Kidney (tissue), 14 donors: ENCODE results near the gene TLR3. TPM values are rescaled to one million over a fixed set of nuclear protein-coding genes. Genes with fewer than 3 reads are reported as not detected.

Experiments used
- DNase-seq, 5 donors: peaks; one replicate each; pipeline ENCODE4 v3.0.0-alpha.2; 2013 to 2020
- FAIRE-seq: peaks from 2 replicates; lab custom pipeline; 2012; peaks lifted over from hg19 to GRCh38; lab: Jason Lieb, UNC
- H3K27ac ChIP-seq, 2 donors: one replicate each; pipeline ENCODE4 v1.7.0; 2013; ENCODE audit warnings: low read depth in 2 of 2, low read length in 2 of 2, inconsistent platforms in 1 of 2
- H3K27me3 ChIP-seq: one replicate; pipeline ENCODE4 v1.7.1; 2013; ENCODE audit warnings: low read length, inconsistent platforms; ENCODE audit not compliant: control insufficient read depth, insufficient read depth
- H3K36me3 ChIP-seq, 3 donors: one replicate each; pipeline versions ENCODE4 v1.7.0 to v1.7.1; 2013; ENCODE audit warnings: low read length in 3 of 3, control low read depth in 1 of 3, inconsistent platforms in 1 of 3; ENCODE audit not compliant: insufficient read depth in 3 of 3, control insufficient read depth in 2 of 3
- H3K4me1 ChIP-seq, 3 donors: one replicate each; pipeline versions ENCODE4 v1.7.0 to v1.7.1; 2013; ENCODE audit warnings: low read length in 3 of 3, inconsistent platforms in 1 of 3, low read depth in 1 of 3; ENCODE audit not compliant: control insufficient read depth in 2 of 3, insufficient read depth in 2 of 3
- H3K4me3 ChIP-seq, 3 donors: one replicate each; pipeline versions ENCODE4 v1.7.0 to v1.8.1; 2013; ENCODE audit warnings: low read length in 3 of 3, control low read depth in 1 of 3, inconsistent platforms in 1 of 3
- H3K9ac ChIP-seq, 3 donors: one replicate each; pipeline versions ENCODE4 v1.7.0 to v1.7.1; 2013; ENCODE audit warnings: low read length in 3 of 3, control low read depth in 1 of 3, inconsistent platforms in 1 of 3
- H3K9me3 ChIP-seq, 3 donors: one replicate each; pipeline versions ENCODE4 v1.7.0 to v1.7.1; 2013; ENCODE audit warnings: low read length in 3 of 3, control low read depth in 1 of 3, inconsistent platforms in 1 of 3; ENCODE audit not compliant: control insufficient read depth in 2 of 3, insufficient read depth in 1 of 3
- CTCF ChIP-seq: IDR thresholded peaks from 3 replicates; pipeline ENCODE4 v1.5.1; 2012; ENCODE audit warnings: mild to moderate bottlenecking, moderate library complexity, borderline replicate concordance; ENCODE audit not compliant: insufficient read depth; ENCODE audit errors: extremely low read depth
- intact Hi-C: fragments of 100-400 bp; cut with DNase I; formaldehyde crosslinking; loops from one replicate; pipeline ENCODE4 v1.11.1; 2022
- polyA plus RNA-seq: library from polyadenylated mRNA; stranded (reverse); fragments of 350-450 nt; fragmentation: Illumina TruSeq; extraction: RNeasy Lipid Tissue Mini Kit (QIAGEN cat#74804); gene quantifications from one replicate; pipeline ENCODE4 v1.2.3, GENCODE V29; 2014; ENCODE audit warnings: low read depth, low replicate concordance; ENCODE audit not compliant: insufficient read depth
- total RNA-seq: library from RNA; stranded (reverse); fragmentation: NEBNext Ultra II Directional; extraction: Animal tissue kit (Norgen Biotek cat#: 25700); gene quantifications from one replicate; pipeline ENCODE4 v1.2.1, GENCODE V29; 2021
- donor health status: control.
- donor health status: control.
- donor health status: control.
- donor health status: control.
- donor health status: control.
- donor health status: DM: yes; HTN: yes; CAD: no.
- donor health status: Normal renal cell carcinoma (clear cell type).

The TLR3 gene
- total and polyA plus RNA-seq, 2 donors from 2014 or later: 5.1 to 22.7 TPM

- Histone ChIP-seq H3K4me3 (no peak overlapping the region), H3K9me3 (no peaks in the 10 kb centered on the region), H3K27me3 (no peaks in the 10 kb centered on the region), H3K4me1 (peaks cover 0 to 3% (median 0%) of the 10 kb centered on the region in 3 donors), H3K9ac (no peak overlapping the region), H3K27ac (no peak overlapping the region), H3K36me3 (no peaks in the 10 kb centered on the region)
- FAIRE-seq (no peak), DNase-seq (no peak)
- intact Hi-C loops: no loop called here
- TF ChIP-seq CTCF: no peak
Observed at GRCh38 chr4:186109245-186109644, 40.3 kb downstream of the TLR3 start.

- no peak for FAIRE-seq
- Histone ChIP-seq H3K9me3 (no peaks in the 10 kb centered on the region), H3K4me1 (no peaks in the 10 kb centered on the region), H3K36me3 (no peaks in the 10 kb centered on the region), H3K27me3 (no peaks in the 10 kb centered on the region), H3K9ac (no peak overlapping the region), H3K4me3 (no peak overlapping the region), H3K27ac (no peak overlapping the region)
- no peak for TF ChIP-seq CTCF
- intact Hi-C loops: no loop called here
- DNase-seq: no peak
Observed at GRCh38 chr4:186116697-186117096, 47.7 kb downstream of the TLR3 start.

GRCh38 chr4:186118582-186118981 is 49.6 kb downstream of the TLR3 start:
- intact Hi-C loops: no loop called here
- no peak overlapping the region for H3K27ac ChIP-seq
- no peaks in the 10 kb centered on the region for H3K4me1 ChIP-seq
- H3K9ac ChIP-seq: no peak overlapping the region
- H3K9me3 ChIP-seq: no peaks in the 10 kb centered on the region
- no peak for FAIRE-seq
- DNase-seq: no peak
- H3K4me3 ChIP-seq: peak overlapping the region in 2 of 3 donors; percentile 45 to 52
- H3K36me3 ChIP-seq: no peaks in the 10 kb centered on the region
- TF ChIP-seq CTCF: no peak
- H3K27me3 ChIP-seq: no peaks in the 10 kb centered on the region

- Histone ChIP-seq H3K27me3 (no peaks in the 10 kb centered on the region), H3K9me3 (no peaks in the 10 kb centered on the region), H3K4me1 (no peaks in the 10 kb centered on the region), H3K4me3 (no peak overlapping the region), H3K27ac (no peak overlapping the region), H3K9ac (no peak overlapping the region), H3K36me3 (no peaks in the 10 kb centered on the region)
- no peak for DNase-seq
- FAIRE-seq: peak; percentile 61
- no peak for TF ChIP-seq CTCF
- intact Hi-C loops: no loop called here
Observed at GRCh38 chr4:186121057-186121456, 52.1 kb downstream of the TLR3 start.
